HL-60 (cell line): Measurements from ENCODE around the gene OSBPL3.

Source experiments
- DNase-seq, 2 experiments: peaks; one replicate each; pipeline ENCODE4 v3.0.0-alpha.2; 2010 to 2020; ENCODE audit warnings: low read depth in 1 of 2, low spot score in 1 of 2
- H3K27ac ChIP-seq: fragments of 250-450 bp; sonication (Bioruptor Pico); replicated peaks from 2 replicates; pipeline ENCODE4 v1.5.1; 2020; ENCODE audit warnings: mild to moderate bottlenecking, moderate library complexity
- H3K27me3 ChIP-seq: fragments of 250-450 bp; sonication (Bioruptor Pico); 2 replicates; pipeline ENCODE4 v1.5.1; 2021; ENCODE audit warnings: mild to moderate bottlenecking, moderate library complexity; ENCODE audit not compliant: insufficient read depth, poor library complexity, severe bottlenecking
- H3K4me3 ChIP-seq: replicated peaks from 2 replicates; pipeline ENCODE4 v1.5.1; 2011; ENCODE audit warnings: mild to moderate bottlenecking, control low read depth, low read length; ENCODE audit not compliant: insufficient read depth
- CTCF ChIP-seq: IDR thresholded peaks from one replicate; pipeline ENCODE4 v1.5.1; 2011; ENCODE audit warnings: low read length, control low read depth, inconsistent platforms; ENCODE audit not compliant: insufficient read depth
- GABPA ChIP-seq: IDR thresholded peaks from 2 replicates; pipeline ENCODE4 v1.6.1; 2012; ENCODE audit warnings: low read depth
- POLR2AphosphoS5 ChIP-seq: IDR thresholded peaks from 2 replicates; pipeline ENCODE4 v1.6.1; 2012; ENCODE audit warnings: low read depth
- REST ChIP-seq: IDR thresholded peaks from 2 replicates; pipeline ENCODE4 v1.6.1; 2012; ENCODE audit warnings: low read depth; ENCODE audit not compliant: insufficient replicate concordance
- SPI1 ChIP-seq: IDR thresholded peaks from 2 replicates; pipeline ENCODE4 v1.6.1; 2012; ENCODE audit warnings: low read depth, mild to moderate bottlenecking, borderline replicate concordance

The OSBPL3 gene

GRCh38 chr7:24751484-24751883 lies 228.5 kb downstream of the OSBPL3 start:
- Histone ChIP-seq H3K27me3 (peaks cover under 1% of the 10 kb centered on the region), H3K27ac (no peak overlapping the region), H3K4me3 (no peak overlapping the region)
- DNase-seq, result no peak
- TF ChIP-seq GABPA (no peak), CTCF (no peak), POLR2AphosphoS5 (no peak)

GRCh38 chr7:24750441-24751055 lies 229.4 kb downstream of the OSBPL3 start:
- no peak for DNase-seq
- TF ChIP-seq CTCF (no peak), POLR2AphosphoS5 (no peak), SPI1 (no peak), GABPA (no peak), REST (no peak)
- Histone ChIP-seq H3K4me3 (no peak overlapping the region), H3K27me3 (no peaks in the 10 kb centered on the region), H3K27ac (no peak overlapping the region)

- no peak for DNase-seq
- H3K27me3 ChIP-seq, result no peaks in the 10 kb centered on the region
- peak; percentile 70 for TF ChIP-seq REST
- TF ChIP-seq SPI1, result no peak
- no peak for TF ChIP-seq POLR2AphosphoS5
- no peak overlapping the region for H3K4me3 ChIP-seq
- no peak overlapping the region for H3K27ac ChIP-seq
Observed at GRCh38 chr7:24748521-24748920, 231.5 kb downstream of the OSBPL3 start.
